ENCODE measurements around the gene DAAM2.

- no peak for TF ChIP-seq POLR2A (IDR thresholded peaks at IDR 0.05; ENCODE audit: low read depth, low read length)
- TF ChIP-seq TAF1 (IDR thresholded peaks at IDR 0.05; ENCODE audit: low read depth, low read length), result no peak
- no peak for TF ChIP-seq POLR2AphosphoS5 (IDR thresholded peaks at IDR 0.05; ENCODE audit: low read depth, low read length)
Observed at GRCh38 chr6:39814236-39814635, 22.1 kb downstream of the DAAM2 start.

All from GM12891 (cell line).